GM23338 (cell line): ENCODE results near the gene SH2D3C.

Experiments used
- CREB1 ChIP-seq: fragments of 250-450 bp; sonication (Bioruptor Pico); IDR thresholded peaks from 2 replicates; pipeline ENCODE4 v1.5.0; 2020; ENCODE audit warnings: low read depth, mild to moderate bottlenecking, moderate library complexity
- CTCF ChIP-seq, 2 experiments: fragments of 200-600 bp in 1 of 2; sonication (generic) in 1 of 2; conservative IDR thresholded peaks; 2 replicates each; pipeline versions ENCODE4 v1.5.1 to v1.6.1; 2016 to 2017; ENCODE audit warnings: antibody characterized with exemption in 2 of 2, low read depth in 2 of 2, mild to moderate bottlenecking in 2 of 2, moderate library complexity in 1 of 2
- ETS1 ChIP-seq: IDR thresholded peaks from 2 replicates; pipeline ENCODE4 v1.6.1; 2016; ENCODE audit warnings: antibody characterized with exemption
- EZH2 ChIP-seq: fragments of 200-600 bp; sonication (generic); IDR thresholded peaks from one replicate; pipeline ENCODE4 v1.8.0; 2017; ENCODE audit warnings: antibody characterized with exemption, mild to moderate bottlenecking, low read depth; ENCODE audit not compliant: unreplicated experiment
- EZH2phosphoT487 ChIP-seq: fragments of 200-600 bp; sonication (generic); IDR thresholded peaks from one replicate; pipeline ENCODE4 v1.8.1; 2018; ENCODE audit warnings: antibody characterized with exemption; ENCODE audit not compliant: unreplicated experiment
- JUNB ChIP-seq: IDR thresholded peaks from one replicate; pipeline ENCODE4 v1.6.1; 2016; ENCODE audit warnings: antibody characterized with exemption; ENCODE audit not compliant: unreplicated experiment
- NANOG ChIP-seq: IDR thresholded peaks from 2 replicates; pipeline ENCODE4 v1.6.1; 2016; ENCODE audit warnings: antibody characterized with exemption, borderline replicate concordance
- POLR2AphosphoS5 ChIP-seq: IDR thresholded peaks from 2 replicates; pipeline ENCODE4 v1.6.1; 2016; ENCODE audit warnings: antibody characterized with exemption, low read depth
- REST ChIP-seq: IDR thresholded peaks from one replicate; pipeline ENCODE4 v1.6.1; 2018; ENCODE audit warnings: antibody characterized with exemption; ENCODE audit not compliant: unreplicated experiment
- ZNF114 ChIP-seq: fragments of 250-450 bp; sonication (Bioruptor Pico); IDR thresholded peaks from 2 replicates; pipeline ENCODE4 v1.5.0; 2020; ENCODE audit warnings: mild to moderate bottlenecking, moderate library complexity
- ZNF331 ChIP-seq: fragments of 250-450 bp; sonication (Bioruptor Pico); IDR thresholded peaks from 2 replicates; pipeline ENCODE4 v1.5.0; 2020; ENCODE audit warnings: low read depth, mild to moderate bottlenecking, moderate library complexity

- TF ChIP-seq CTCF (conservative IDR thresholded peaks at IDR 0.05; ENCODE audit: low read depth in 2 of 2) (peak in 1 of 2 experiments; percentile 52; a peak in 2 of 4 replicates), ZNF331 (CRISPR knock-in tag) (no peak), ZNF114 (CRISPR knock-in tag) (no peak), EZH2 (no peak), POLR2AphosphoS5 (no peak), JUNB (no peak), ETS1 (no peak), CREB1 (CRISPR knock-in tag) (no peak), EZH2phosphoT487 (no peak), REST (no peak), NANOG (no peak)
Measured at GRCh38 chr9:127731938-127732337, 46.5 kb downstream of the SH2D3C start.
